ENCODE data around the gene FSTL4. TPM values are rescaled to one million over a fixed set of nuclear protein-coding genes. Genes with fewer than 3 reads are reported as not detected.

The FSTL4 gene
- total RNA-seq, 1 experiment from 2014 or later, result not detected

DNA sequence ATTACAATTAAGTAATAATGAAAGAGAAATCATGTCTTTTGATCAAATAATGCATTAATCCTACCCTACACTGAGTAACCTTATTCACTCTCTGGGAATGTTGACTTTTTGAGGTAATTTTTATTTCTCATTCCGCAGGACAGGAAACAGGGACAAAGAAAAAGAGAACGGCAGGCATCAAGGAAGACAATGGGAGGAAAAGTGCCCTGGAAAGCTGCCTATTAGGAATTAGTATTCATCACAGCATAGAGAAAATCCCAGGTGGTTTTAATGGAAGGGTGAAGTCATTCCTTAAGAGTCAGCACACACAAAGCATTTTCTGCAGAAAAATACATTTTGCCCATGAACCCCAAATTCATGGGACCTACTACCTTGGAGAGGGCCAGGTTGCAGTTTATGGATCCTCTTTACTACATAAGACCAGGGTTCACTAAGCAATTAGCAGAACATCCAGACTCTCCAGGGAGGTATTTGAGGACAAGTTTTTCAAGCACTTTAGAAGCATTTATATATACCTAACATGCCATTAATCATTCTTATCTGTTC lies 9.4 kb downstream of the FSTL4 start:
- no peak overlapping the region for H3K4me3 ChIP-seq
- TF ChIP-seq EZH2 (IDR thresholded peaks at IDR 0.05; ENCODE audit: low read depth), result no peak
- TF ChIP-seq, protein P1, sequence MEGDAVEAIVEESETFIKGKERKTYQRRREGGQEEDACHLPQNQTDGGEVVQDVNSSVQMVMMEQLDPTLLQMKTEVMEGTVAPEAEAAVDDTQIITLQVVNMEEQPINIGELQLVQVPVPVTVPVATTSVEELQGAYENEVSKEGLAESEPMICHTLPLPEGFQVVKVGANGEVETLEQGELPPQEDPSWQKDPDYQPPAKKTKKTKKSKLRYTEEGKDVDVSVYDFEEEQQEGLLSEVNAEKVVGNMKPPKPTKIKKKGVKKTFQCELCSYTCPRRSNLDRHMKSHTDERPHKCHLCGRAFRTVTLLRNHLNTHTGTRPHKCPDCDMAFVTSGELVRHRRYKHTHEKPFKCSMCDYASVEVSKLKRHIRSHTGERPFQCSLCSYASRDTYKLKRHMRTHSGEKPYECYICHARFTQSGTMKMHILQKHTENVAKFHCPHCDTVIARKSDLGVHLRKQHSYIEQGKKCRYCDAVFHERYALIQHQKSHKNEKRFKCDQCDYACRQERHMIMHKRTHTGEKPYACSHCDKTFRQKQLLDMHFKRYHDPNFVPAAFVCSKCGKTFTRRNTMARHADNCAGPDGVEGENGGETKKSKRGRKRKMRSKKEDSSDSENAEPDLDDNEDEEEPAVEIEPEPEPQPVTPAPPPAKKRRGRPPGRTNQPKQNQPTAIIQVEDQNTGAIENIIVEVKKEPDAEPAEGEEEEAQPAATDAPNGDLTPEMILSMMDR (conservative IDR thresholded peaks at IDR 0.05), result no peak
- no peaks in the 10 kb centered on the region for H3K9me3 ChIP-seq (ENCODE audit: insufficient read depth, low read depth)
- H3K27me3 ChIP-seq (ENCODE audit: insufficient read depth, low read depth), result no peaks in the 10 kb centered on the region
- H3K9me2 ChIP-seq (ENCODE audit: insufficient read depth), result no peaks in the 10 kb centered on the region
- H3K4me2 ChIP-seq, result no peak overlapping the region
- DNase-seq, result no peak
- intact Hi-C loops (cut with micrococcal nuclease; ENCODE audit: unreplicated experiment), result no loop called here
- CTCF ChIA-PET, result no interaction called here
- H3K79me2 ChIP-seq (ENCODE audit: low read depth), result no peaks in the 10 kb centered on the region
- no peaks in the 10 kb centered on the region for H3K36me3 ChIP-seq (ENCODE audit: low read depth)
- no TSS peak for BruUV-seq (replicated peaks)
- no peaks in the 10 kb centered on the region for H3K4me1 ChIP-seq (replicated peaks; ENCODE audit: insufficient read depth)
- no peak overlapping the region for H2AFZ ChIP-seq
- no peak overlapping the region for H3K27ac ChIP-seq
- H4K20me1 ChIP-seq (ENCODE audit: insufficient read depth), result no peaks in the 10 kb centered on the region
- POLR2A ChIA-PET (ENCODE audit: unreplicated experiment), result no interaction called here
- H3F3A ChIP-seq (ENCODE audit: insufficient read depth, low read depth), result no peaks in the 10 kb centered on the region

DNA sequence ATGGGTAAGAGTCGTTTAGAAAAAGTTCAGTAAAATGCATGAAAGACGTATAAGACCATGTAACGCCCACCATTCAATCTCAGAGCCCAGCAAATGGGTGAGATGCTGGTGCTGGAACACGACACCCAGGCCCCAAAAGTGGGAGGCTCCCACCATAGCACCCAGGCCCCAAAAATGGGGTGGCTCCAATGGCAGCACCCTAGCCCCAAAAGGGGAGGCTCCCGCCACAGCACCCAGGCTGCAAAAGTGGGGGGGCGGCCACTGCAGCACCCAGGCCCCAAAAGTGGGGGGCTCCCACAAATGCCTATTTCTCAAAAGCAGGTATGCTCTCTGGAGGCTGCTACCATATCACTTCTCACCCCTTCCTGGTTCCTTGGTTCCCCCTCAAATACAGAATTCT lies 12.7 kb downstream of the FSTL4 start:
- ChIA-PET CTCF (no interaction called here), POLR2A (ENCODE audit: unreplicated experiment) (no interaction called here)
- DNase-seq, result no peak
- Histone ChIP-seq H3K27me3 (ENCODE audit: insufficient read depth, low read depth) (no peaks in the 10 kb centered on the region), H3K4me3 (no peak overlapping the region), H3K9me3 (ENCODE audit: insufficient read depth, low read depth) (no peaks in the 10 kb centered on the region), H3K4me2 (no peak overlapping the region), H2AFZ (no peak overlapping the region), H3K27ac (no peak overlapping the region), H3F3A (ENCODE audit: insufficient read depth, low read depth) (no peaks in the 10 kb centered on the region), H3K36me3 (ENCODE audit: low read depth) (no peaks in the 10 kb centered on the region), H3K79me2 (ENCODE audit: low read depth) (no peaks in the 10 kb centered on the region), H3K9me2 (ENCODE audit: insufficient read depth) (no peaks in the 10 kb centered on the region), H3K4me1 (replicated peaks; ENCODE audit: insufficient read depth) (no peaks in the 10 kb centered on the region), H4K20me1 (ENCODE audit: insufficient read depth) (no peaks in the 10 kb centered on the region)
- intact Hi-C loops (cut with micrococcal nuclease; ENCODE audit: unreplicated experiment), result no loop called here
- no TSS peak for BruUV-seq (replicated peaks)
- no peak for TF ChIP-seq EZH2 (IDR thresholded peaks at IDR 0.05; ENCODE audit: low read depth)
- TF ChIP-seq, protein P1 (conservative IDR thresholded peaks at IDR 0.05), result no peak

DNA sequence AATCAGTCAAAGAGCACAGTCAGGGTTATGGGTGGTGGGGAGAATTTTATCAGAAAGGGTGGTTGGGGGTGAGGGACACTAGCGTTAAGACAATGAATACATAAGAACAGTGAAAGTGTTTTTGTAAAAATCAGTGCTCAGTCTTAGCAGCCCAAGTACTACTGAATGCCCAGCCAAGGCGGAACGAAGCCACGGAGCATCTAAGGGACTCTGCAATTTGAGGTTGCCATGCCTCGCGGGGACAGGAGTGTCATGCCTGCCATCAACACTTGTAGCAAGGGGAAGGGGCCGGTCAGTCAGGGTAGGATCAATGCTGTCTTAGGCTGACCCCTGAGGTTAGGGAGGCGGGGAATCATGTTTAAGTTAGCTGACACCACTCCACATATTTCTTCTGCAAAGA lies 13.3 kb downstream of the FSTL4 start:
- Histone ChIP-seq H3F3A (ENCODE audit: insufficient read depth, low read depth) (no peaks in the 10 kb centered on the region), H3K27ac (no peak overlapping the region), H3K4me1 (replicated peaks; ENCODE audit: insufficient read depth) (no peaks in the 10 kb centered on the region), H3K4me3 (no peak overlapping the region), H2AFZ (no peak overlapping the region), H3K9me2 (ENCODE audit: insufficient read depth) (no peaks in the 10 kb centered on the region), H4K20me1 (ENCODE audit: insufficient read depth) (no peaks in the 10 kb centered on the region), H3K79me2 (ENCODE audit: low read depth) (no peaks in the 10 kb centered on the region), H3K4me2 (no peak overlapping the region), H3K9me3 (ENCODE audit: insufficient read depth, low read depth) (no peaks in the 10 kb centered on the region), H3K27me3 (ENCODE audit: insufficient read depth, low read depth) (no peaks in the 10 kb centered on the region), H3K36me3 (ENCODE audit: low read depth) (no peaks in the 10 kb centered on the region)
- BruUV-seq (replicated peaks), result no TSS peak
- intact Hi-C loops (cut with micrococcal nuclease; ENCODE audit: unreplicated experiment), result no loop called here
- POLR2A ChIA-PET (ENCODE audit: unreplicated experiment), result no interaction called here
- TF ChIP-seq, protein P1 (conservative IDR thresholded peaks at IDR 0.05), result no peak
- TF ChIP-seq EZH2 (IDR thresholded peaks at IDR 0.05; ENCODE audit: low read depth), result no peak
- CTCF ChIA-PET, result no interaction called here
- DNase-seq, result no peak
